ENCODE data around the gene ZYG11B.

Gene ZYG11B

GRCh38 chr1:52756020-52756419 lies 29.8 kb downstream of the ZYG11B start:
- no peak for TF ChIP-seq POLR2A (IDR thresholded peaks at IDR 0.05; ENCODE audit: extremely low read depth, insufficient read length)
- no peak for TF ChIP-seq CTCF (IDR thresholded peaks at IDR 0.05; ENCODE audit: low read depth, low read length)
- no peak overlapping the region for H3K4me3 ChIP-seq (ENCODE audit: low read depth, low read length)
- no peak for DNase-seq (ENCODE audit: low read depth)

GRCh38 chr1:52759908-52760307 lies 33.7 kb downstream of the ZYG11B start:
- DNase-seq (ENCODE audit: low read depth), result no peak
- TF ChIP-seq MAX (IDR thresholded peaks at IDR 0.05; ENCODE audit: low read depth, low read length) (no peak), MYC (IDR thresholded peaks at IDR 0.05; ENCODE audit: low read depth, low read length) (no peak), CTCF (IDR thresholded peaks at IDR 0.05; ENCODE audit: low read depth, low read length) (no peak)
- no peak overlapping the region for H3K4me3 ChIP-seq (ENCODE audit: low read depth, low read length)

- DNase-seq (ENCODE audit: low read depth), result no peak
- TF ChIP-seq POLR2A (IDR thresholded peaks at IDR 0.05; ENCODE audit: extremely low read depth, insufficient read length) (no peak), MYC (IDR thresholded peaks at IDR 0.05; ENCODE audit: low read depth, low read length) (no peak), CTCF (IDR thresholded peaks at IDR 0.05; ENCODE audit: low read depth, low read length) (no peak), MAX (IDR thresholded peaks at IDR 0.05; ENCODE audit: low read depth, low read length) (no peak)
- H3K4me3 ChIP-seq (ENCODE audit: low read depth, low read length), result no peak overlapping the region
Measured at GRCh38 chr1:52767596-52768280, 41.5 kb downstream of the ZYG11B start.

- DNase-seq (ENCODE audit: low read depth), result no peak
- H3K4me3 ChIP-seq (ENCODE audit: low read depth, low read length), result no peak overlapping the region
- TF ChIP-seq CTCF (IDR thresholded peaks at IDR 0.05; ENCODE audit: low read depth, low read length) (no peak), MAX (IDR thresholded peaks at IDR 0.05; ENCODE audit: low read depth, low read length) (no peak), MYC (IDR thresholded peaks at IDR 0.05; ENCODE audit: low read depth, low read length) (no peak), POLR2A (IDR thresholded peaks at IDR 0.05; ENCODE audit: extremely low read depth, insufficient read length) (no peak)
Measured at GRCh38 chr1:52769346-52770033, 43.2 kb downstream of the ZYG11B start.

GRCh38 chr1:52771384-52771783 lies 45.1 kb downstream of the ZYG11B start:
- TF ChIP-seq POLR2A (IDR thresholded peaks at IDR 0.05; ENCODE audit: extremely low read depth, insufficient read length) (no peak), MAX (IDR thresholded peaks at IDR 0.05; ENCODE audit: low read depth, low read length) (no peak), MYC (IDR thresholded peaks at IDR 0.05; ENCODE audit: low read depth, low read length) (no peak), CTCF (IDR thresholded peaks at IDR 0.05; ENCODE audit: low read depth, low read length) (no peak)
- no peak overlapping the region for H3K4me3 ChIP-seq (ENCODE audit: low read depth, low read length)
- no peak for DNase-seq (ENCODE audit: low read depth)
